ENCODE results near the gene RSPH1. TPM values are rescaled to one million over a fixed set of nuclear protein-coding genes. Genes with fewer than 3 reads are reported as not detected.

RSPH1 gene
- total RNA-seq, 1 donor from 2014 or later: 0.29 TPM

DNA sequence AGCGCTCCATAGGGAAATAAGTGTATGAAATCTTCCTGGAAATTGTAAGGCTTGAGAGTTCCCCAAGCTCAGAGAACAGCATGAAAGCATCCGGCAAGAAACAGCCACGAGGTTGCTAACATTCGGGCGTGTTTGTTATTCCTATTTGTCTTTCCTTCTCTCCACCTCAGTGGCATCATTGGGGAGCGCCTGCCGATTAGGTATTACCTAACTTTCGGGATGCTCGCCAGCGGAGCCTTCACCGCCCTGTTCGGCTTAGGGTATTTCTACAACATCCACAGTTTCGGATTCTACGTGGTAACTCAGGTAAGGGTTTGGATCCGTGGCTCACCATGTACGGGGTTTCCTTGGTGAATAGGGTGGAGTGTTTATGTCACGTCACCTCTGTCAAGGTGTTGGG lies 43.3 kb upstream of the RSPH1 start:
- no peaks in the 10 kb centered on the region for H3K36me3 ChIP-seq (ENCODE audit: control insufficient read depth, insufficient read depth, low read length)
- TF ChIP-seq, protein P1, sequence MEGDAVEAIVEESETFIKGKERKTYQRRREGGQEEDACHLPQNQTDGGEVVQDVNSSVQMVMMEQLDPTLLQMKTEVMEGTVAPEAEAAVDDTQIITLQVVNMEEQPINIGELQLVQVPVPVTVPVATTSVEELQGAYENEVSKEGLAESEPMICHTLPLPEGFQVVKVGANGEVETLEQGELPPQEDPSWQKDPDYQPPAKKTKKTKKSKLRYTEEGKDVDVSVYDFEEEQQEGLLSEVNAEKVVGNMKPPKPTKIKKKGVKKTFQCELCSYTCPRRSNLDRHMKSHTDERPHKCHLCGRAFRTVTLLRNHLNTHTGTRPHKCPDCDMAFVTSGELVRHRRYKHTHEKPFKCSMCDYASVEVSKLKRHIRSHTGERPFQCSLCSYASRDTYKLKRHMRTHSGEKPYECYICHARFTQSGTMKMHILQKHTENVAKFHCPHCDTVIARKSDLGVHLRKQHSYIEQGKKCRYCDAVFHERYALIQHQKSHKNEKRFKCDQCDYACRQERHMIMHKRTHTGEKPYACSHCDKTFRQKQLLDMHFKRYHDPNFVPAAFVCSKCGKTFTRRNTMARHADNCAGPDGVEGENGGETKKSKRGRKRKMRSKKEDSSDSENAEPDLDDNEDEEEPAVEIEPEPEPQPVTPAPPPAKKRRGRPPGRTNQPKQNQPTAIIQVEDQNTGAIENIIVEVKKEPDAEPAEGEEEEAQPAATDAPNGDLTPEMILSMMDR (IDR thresholded peaks at IDR 0.05; ENCODE audit: insufficient read depth, low read length, poor library complexity, severe bottlenecking): no peak
- H3K4me3 ChIP-seq (ENCODE audit: low read depth, low read length): no peak overlapping the region
- no peaks in the 10 kb centered on the region for H3K27me3 ChIP-seq (ENCODE audit: control insufficient read depth, insufficient read depth, low read length)
- DNase-seq (ENCODE audit: low read depth): no peak

DNA sequence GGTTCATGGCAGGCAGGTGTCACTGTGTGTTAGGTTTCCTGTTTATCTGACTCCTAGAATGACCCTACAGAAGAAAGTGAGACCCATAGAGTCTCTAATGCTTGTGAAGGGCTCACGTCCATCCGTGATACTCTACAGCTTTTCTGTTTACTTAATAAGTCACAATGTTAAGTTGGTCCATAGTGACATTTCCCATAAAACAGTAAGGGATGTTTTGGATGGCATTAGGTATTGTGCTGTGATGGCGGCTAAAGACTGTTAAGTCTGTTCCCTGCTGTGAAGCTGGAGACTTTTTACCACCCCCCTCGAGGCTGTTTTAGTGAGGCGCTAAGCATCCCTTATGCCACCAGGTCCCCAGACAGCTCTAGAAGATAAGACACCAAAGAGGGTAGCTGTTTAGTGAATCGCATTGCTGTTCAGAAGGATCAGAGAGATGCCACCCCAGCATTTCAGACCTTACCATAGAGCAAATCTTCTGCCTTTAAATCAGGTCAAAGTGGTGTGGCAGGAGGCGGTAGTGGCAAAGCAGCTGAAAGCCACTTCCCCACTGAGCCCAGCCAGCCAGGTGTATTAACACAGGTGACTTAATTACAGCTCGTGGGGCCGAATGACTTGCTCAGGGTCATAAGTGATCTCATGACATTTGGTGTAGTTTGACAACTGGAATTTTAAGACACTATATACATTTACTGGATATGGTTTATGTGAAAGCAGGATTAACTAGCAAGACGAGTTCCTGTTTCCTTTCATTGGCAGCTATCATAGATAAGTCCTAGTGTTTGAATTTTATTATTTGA lies 42.7 kb upstream of the RSPH1 start:
- Histone ChIP-seq H3K27me3 (ENCODE audit: control insufficient read depth, insufficient read depth, low read length) (no peaks in the 10 kb centered on the region), H3K36me3 (ENCODE audit: control insufficient read depth, insufficient read depth, low read length) (no peaks in the 10 kb centered on the region), H3K4me3 (ENCODE audit: low read depth, low read length) (no peak overlapping the region)
- TF ChIP-seq, protein P1 (IDR thresholded peaks at IDR 0.05; ENCODE audit: insufficient read depth, low read length, poor library complexity, severe bottlenecking): no peak
- DNase-seq (ENCODE audit: low read depth): no peak

DNA sequence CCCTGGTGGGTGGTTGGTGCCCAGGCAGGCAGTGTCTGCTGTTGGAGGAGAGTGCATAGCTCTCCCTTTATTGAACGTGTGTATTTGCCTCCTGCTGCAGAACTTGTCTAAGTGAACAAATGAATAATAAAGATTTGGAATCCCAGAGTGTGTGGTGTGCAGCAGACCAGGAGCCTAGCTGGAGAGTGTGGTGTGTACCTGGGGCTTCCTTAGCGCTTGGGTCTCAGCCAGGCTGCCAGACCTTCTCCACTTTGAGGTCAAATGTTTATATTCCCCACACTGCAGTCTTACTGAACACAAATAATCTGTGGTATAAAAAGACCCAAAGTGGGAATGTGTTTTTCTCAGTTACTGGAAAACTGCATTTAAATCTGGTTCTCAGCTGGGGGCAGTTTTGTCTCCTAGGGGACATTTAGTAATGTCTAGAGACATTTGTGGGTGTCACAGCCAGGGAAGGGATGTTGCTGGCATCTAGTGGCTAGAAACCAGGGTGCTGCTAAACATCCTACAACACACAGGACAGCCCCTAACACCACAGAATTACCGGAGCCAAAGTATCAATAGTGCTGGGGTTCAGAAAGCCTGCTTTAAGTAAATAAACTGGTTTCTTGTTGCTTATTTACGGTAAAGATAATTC lies 41.2 kb upstream of the RSPH1 start:
- H3K4me3 ChIP-seq (ENCODE audit: low read depth, low read length): no peak overlapping the region
- no peak for DNase-seq (ENCODE audit: low read depth)
- H3K36me3 ChIP-seq (ENCODE audit: control insufficient read depth, insufficient read depth, low read length): no peaks in the 10 kb centered on the region
- H3K27me3 ChIP-seq (ENCODE audit: control insufficient read depth, insufficient read depth, low read length): no peaks in the 10 kb centered on the region
- TF ChIP-seq, protein P1 (IDR thresholded peaks at IDR 0.05; ENCODE audit: insufficient read depth, low read length, poor library complexity, severe bottlenecking): peak; percentile 40

- H3K4me3 ChIP-seq (ENCODE audit: low read depth, low read length): no peak overlapping the region
- no peak for DNase-seq (ENCODE audit: low read depth)
These were observed 40.6 kb upstream of the RSPH1 start for GRCh38 chr21:42536601-42537000.

DNA sequence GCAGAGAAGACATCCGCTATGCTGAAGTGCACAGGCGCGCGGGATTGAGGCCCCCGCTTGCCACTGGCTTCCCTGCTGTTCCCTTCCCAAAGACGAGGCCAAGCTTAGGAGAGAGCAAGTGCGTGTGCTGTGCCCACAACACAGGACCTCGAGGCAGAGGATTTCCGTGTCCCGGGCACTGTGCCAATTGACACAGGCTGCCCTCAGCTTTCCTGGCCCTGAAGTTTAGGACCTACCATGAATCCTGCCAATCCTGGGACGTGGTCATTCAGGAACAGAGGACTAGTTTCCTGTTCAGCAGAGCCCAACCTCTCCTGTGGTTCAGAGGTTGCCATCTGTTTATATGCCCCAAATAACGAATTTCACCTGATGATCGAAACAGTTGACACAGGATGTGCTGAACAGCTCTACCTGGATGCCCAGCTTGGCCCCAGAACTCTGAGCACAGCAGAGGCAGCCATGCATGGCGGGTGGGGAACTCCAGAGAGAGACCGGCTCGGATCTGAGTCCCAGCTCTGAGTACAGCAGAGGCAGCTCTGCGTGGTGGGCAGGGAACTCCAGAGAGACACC lies 39.7 kb upstream of the RSPH1 start:
- no peak for DNase-seq (ENCODE audit: low read depth)
- Histone ChIP-seq H3K36me3 (ENCODE audit: control insufficient read depth, insufficient read depth, low read length) (no peaks in the 10 kb centered on the region), H3K4me3 (ENCODE audit: low read depth, low read length) (no peak overlapping the region), H3K27me3 (ENCODE audit: control insufficient read depth, insufficient read depth, low read length) (no peaks in the 10 kb centered on the region)
- TF ChIP-seq, protein P1 (IDR thresholded peaks at IDR 0.05; ENCODE audit: insufficient read depth, low read length, poor library complexity, severe bottlenecking): no peak

More at GRCh38 chr21:42536601-42537000, 40.6 kb upstream of the RSPH1 start:
- TF ChIP-seq, protein P1 (IDR thresholded peaks at IDR 0.05; ENCODE audit: insufficient read depth, low read length, poor library complexity, severe bottlenecking): no peak
- no peaks in the 10 kb centered on the region for H3K27me3 ChIP-seq (ENCODE audit: control insufficient read depth, insufficient read depth, low read length)
- no peaks in the 10 kb centered on the region for H3K36me3 ChIP-seq (ENCODE audit: control insufficient read depth, insufficient read depth, low read length)

Data from kidney epithelial cell (primary cell).